GM12874 (cell line): Measurements from ENCODE around the gene CAMTA1.

ENCODE experiments used
- TF ChIP-seq, protein P1 (sequence below): IDR thresholded peaks from 2 replicates; pipeline ENCODE4 v1.5.1; 2011; ENCODE audit warnings: low read depth, mild to moderate bottlenecking, control low read depth, low read length, moderate library complexity; ENCODE audit not compliant: insufficient read depth

The CAMTA1 gene

DNA sequence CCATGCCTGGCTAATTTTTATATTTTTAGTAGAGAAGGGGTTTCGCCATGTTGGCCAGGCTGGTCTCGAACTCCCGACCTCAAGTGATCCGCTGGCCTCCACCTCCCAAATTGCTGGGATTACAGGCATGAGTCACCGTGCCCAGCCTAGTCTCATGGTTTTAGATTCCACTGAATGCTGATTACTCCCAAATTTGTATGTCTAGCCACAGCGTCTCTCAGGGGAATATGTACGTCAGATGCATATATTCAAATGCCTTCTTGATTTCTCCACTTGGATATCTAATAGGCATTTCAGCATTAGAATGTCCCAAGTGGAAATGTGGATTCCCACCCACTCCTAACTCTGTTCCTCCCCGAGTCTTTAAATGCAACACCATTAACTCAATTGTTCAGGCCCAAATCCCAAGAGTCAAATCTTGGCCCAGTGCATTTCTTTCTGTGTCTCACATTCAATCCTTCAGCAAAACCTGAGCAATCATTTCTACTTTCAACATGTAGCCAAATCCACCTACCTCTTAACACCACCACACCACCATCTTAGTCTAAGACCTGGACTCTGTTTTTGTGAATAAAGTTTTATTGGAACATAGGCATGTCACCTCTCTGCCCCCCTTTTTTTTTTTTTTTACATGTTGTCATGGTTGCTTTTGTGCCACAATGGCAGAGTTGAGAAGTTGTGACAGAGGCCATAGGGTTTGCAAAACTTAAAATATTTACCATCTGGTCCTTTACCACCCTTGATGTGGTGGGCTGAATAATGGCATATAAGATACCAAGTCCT lies 9.8 kb upstream of the CAMTA1 start:
- TF ChIP-seq, protein P1, sequence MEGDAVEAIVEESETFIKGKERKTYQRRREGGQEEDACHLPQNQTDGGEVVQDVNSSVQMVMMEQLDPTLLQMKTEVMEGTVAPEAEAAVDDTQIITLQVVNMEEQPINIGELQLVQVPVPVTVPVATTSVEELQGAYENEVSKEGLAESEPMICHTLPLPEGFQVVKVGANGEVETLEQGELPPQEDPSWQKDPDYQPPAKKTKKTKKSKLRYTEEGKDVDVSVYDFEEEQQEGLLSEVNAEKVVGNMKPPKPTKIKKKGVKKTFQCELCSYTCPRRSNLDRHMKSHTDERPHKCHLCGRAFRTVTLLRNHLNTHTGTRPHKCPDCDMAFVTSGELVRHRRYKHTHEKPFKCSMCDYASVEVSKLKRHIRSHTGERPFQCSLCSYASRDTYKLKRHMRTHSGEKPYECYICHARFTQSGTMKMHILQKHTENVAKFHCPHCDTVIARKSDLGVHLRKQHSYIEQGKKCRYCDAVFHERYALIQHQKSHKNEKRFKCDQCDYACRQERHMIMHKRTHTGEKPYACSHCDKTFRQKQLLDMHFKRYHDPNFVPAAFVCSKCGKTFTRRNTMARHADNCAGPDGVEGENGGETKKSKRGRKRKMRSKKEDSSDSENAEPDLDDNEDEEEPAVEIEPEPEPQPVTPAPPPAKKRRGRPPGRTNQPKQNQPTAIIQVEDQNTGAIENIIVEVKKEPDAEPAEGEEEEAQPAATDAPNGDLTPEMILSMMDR: no peak

- TF ChIP-seq, protein P1: no peak
These were observed 8.9 kb upstream of the CAMTA1 start for GRCh38 chr1:6776389-6776788.

DNA sequence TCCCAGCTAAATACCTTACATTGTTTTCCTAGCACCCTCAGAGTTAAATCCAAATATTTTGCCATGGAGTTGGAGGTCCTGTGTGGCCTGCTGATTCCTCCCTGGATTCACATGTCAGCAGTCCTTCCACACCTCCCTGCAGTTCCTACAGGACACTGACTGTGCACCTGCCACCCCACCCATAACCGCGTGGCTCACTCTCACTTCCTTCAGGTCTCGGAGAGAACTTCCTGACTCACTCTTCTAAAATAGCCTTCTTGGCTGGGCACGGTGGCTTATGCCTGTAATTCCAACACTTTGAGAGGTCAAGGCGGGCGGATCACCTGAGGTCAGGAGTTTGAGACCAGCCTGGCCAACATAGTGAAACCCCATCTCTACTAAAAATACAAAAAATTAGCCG lies 8.4 kb upstream of the CAMTA1 start:
- TF ChIP-seq, protein P1: no peak

- TF ChIP-seq, protein P1: no peak
These were observed 7.4 kb upstream of the CAMTA1 start for GRCh38 chr1:6777813-6778212.

- TF ChIP-seq, protein P1: no peak
These were observed 6.0 kb upstream of the CAMTA1 start for GRCh38 chr1:6779089-6779805.

GRCh38 chr1:6782151-6782550 lies 3.1 kb upstream of the CAMTA1 start:
- TF ChIP-seq, protein P1: no peak

GRCh38 chr1:6783221-6783620 lies 2.0 kb upstream of the CAMTA1 start:
- TF ChIP-seq, protein P1: no peak
